Upper lobe of left lung (tissue), 6 donors: ENCODE results near the gene RND2. TPM values are rescaled to one million over a fixed set of nuclear protein-coding genes. Genes with fewer than 3 reads are reported as not detected.
A peak's percentile ranks its signal among the peaks of the same experiment; 100 is the strongest.

Experiments used
- ATAC-seq, 2 donors: fragments of 200-7000 bp; cut with Tn5 transposase; one replicate each; pipeline ENCODE4 v1.9.1; 2022; ENCODE audit warnings: mild to moderate bottlenecking in 2 of 2, moderate library complexity in 2 of 2; ENCODE audit not compliant: low FRiP score in 2 of 2
- DNase-seq, 2 donors: peaks; one replicate each; pipeline ENCODE4 v3.0.0-alpha.2; 2019 to 2020
- H3K27ac ChIP-seq, 4 donors: fragments of 200-600 bp; sonication (generic); one replicate each; pipeline ENCODE4 v1.5.1; 2016 to 2019
- H3K27me3 ChIP-seq, 4 donors: fragments of 200-600 bp; sonication (generic); one replicate each; pipeline ENCODE4 v1.5.1; 2017 to 2019
- H3K36me3 ChIP-seq, 4 donors: fragments of 200-600 bp; sonication (generic); one replicate each; pipeline ENCODE4 v1.5.1; 2016 to 2019
- H3K4me1 ChIP-seq, 4 donors: fragments of 200-600 bp; sonication (generic); one replicate each; pipeline ENCODE4 v1.5.1; 2018 to 2019
- H3K4me3 ChIP-seq, 4 donors: fragments of 200-600 bp; sonication (generic); one replicate each; pipeline ENCODE4 v1.5.1; 2017 to 2019; ENCODE audit warnings: mild to moderate bottlenecking in 2 of 4, moderate library complexity in 1 of 4
- H3K9me3 ChIP-seq, 4 donors: fragments of 200-600 bp; sonication (generic); one replicate each; pipeline ENCODE4 v1.5.1; 2018 to 2019
- CTCF ChIP-seq, 6 experiments: fragments of 450-650 bp in 4 of 6; fragments of 200-600 bp in 2 of 6; sonication (generic) in 2 of 6; IDR thresholded peaks; one replicate each; pipeline ENCODE4 v1.5.1; 2016 to 2019; ENCODE audit warnings: antibody characterized with exemption in 6 of 6
- EP300 ChIP-seq, 4 donors: sonication (generic); formaldehyde crosslinking; IDR thresholded peaks; one replicate each; pipeline ENCODE4 v1.5.1; 2017; ENCODE audit warnings: antibody characterized with exemption in 4 of 4, control low read depth in 2 of 4
- POLR2A ChIP-seq, 4 donors: fragments of 450-650 bp; IDR thresholded peaks; one replicate each; pipeline ENCODE4 v1.5.1; 2016 to 2017; ENCODE audit warnings: antibody characterized with exemption in 4 of 4, mild to moderate bottlenecking in 2 of 4
- POLR2AphosphoS5 ChIP-seq, 2 donors: sonication (generic); formaldehyde crosslinking; IDR thresholded peaks; one replicate each; pipeline ENCODE4 v1.5.1; 2017; ENCODE audit warnings: antibody characterized with exemption in 2 of 2
- WGBS, 2 donors: methylation state at CpG; one replicate each; pipeline ENCODE4 v1.1.5; 2017 to 2018; 5-methylcytosine and 5-hydroxymethylcytosine counted together
- total RNA-seq, 6 donors: library from RNA; depleted of rRNA in 4 of 6; stranded (reverse); fragments of >200 nt in 4 of 6; gene quantifications; one replicate each; pipeline versions ENCODE4 v1.1.0 to v1.2.1, GENCODE V29; 2016 to 2021
- donor health status: DM: no; HTN: no; CAD: no; lungs with moderate emphysema.
- donor health status: DM: no; HTN: yes; CAD: no; lungs with severe emphysema.

RND2 gene
- total RNA-seq, 6 donors from 2014 or later, result 0.15 to 2.0 (median 0.47) TPM; not detected in 2

DNA sequence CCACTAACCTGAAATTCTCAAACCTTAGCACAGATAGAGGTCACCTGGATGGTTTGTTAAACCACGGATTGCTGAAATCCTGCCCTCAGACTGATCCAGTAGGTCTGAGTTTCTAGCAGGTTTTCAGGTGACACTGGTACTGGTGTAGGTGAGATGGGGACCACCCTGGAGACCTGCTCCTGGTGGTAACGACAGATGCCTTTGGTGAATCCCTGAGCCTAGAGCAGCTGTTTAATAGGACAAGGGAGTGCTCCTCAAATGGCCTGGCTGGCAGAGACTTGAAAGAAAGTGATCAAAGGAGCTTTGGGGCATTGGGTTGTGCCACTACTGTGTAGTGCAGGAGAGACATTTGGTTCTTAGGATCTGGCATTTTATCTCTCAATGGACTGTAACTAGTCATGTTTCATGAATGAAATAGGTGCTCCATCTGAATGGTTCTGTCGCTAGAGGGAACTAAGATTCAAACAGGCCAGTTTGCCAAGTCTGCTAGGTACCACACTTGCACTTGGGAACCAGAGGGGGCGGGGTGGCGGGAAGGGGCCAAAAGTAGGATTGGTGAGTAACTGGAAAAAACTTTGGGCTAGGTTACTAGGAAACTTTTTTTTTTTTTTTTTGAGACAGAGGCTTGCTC is 21.4 kb upstream of the RND2 start:
- no peaks in the 10 kb centered on the region for H3K27me3 ChIP-seq
- TF ChIP-seq POLR2A (IDR thresholded peaks at IDR 0.05) (no peak), CTCF (IDR thresholded peaks at IDR 0.05) (no peak), POLR2AphosphoS5 (IDR thresholded peaks at IDR 0.05) (no peak)
- ATAC-seq (no peak), DNase-seq (no peak)
- no peak overlapping the region for H3K27ac ChIP-seq
- H3K4me3 ChIP-seq, result no peak overlapping the region
- peaks cover 18 to 53% (median 45%) of the 10 kb centered on the region in 4 donors for H3K36me3 ChIP-seq
- peaks cover 31 to 46% (median 37%) of the 10 kb centered on the region in 4 donors for H3K4me1 ChIP-seq
- H3K9me3 ChIP-seq, result no peaks in the 10 kb centered on the region
- 84 to 88% methylated on average over 5 of the region's 5 CpGs for whole genome bisulfite sequencing, 2 donors

GRCh38 chr17:43006639-43007551 is 18.1 kb upstream of the RND2 start, which contains the start of gene IFI35:
IFI35 (plus strand) TSS chr17:43006784; CDS start chr17:43006948, 164 bp downstream.
- peak within 1 kb of the TSS; percentile 88 to 97 (median 93) for H3K27ac ChIP-seq
- WGBS, 2 donors, result 23 to 32% methylated on average over 17 to 18 of the region's 18 CpGs
- no peaks in the 10 kb centered on the region for H3K9me3 ChIP-seq
- peak within 1 kb of the TSS; percentile 5 to 80 (median 68) for H3K4me3 ChIP-seq
- TF ChIP-seq EP300 (IDR thresholded peaks at IDR 0.05), result no peak
- TF ChIP-seq CTCF (IDR thresholded peaks at IDR 0.05), result peak in 5 of 6 experiments; percentile 27 to 63 (median 29)
- peak; percentile 37 to 80 for TF ChIP-seq POLR2AphosphoS5 (IDR thresholded peaks at IDR 0.05)
- TF ChIP-seq POLR2A (IDR thresholded peaks at IDR 0.05), result peak in 3 of 4 donors; percentile 21 to 65 (median 57)
- peak; percentile 94 to 95 for ATAC-seq
- peak; percentile 90 to 92 for DNase-seq
- peaks cover 21 to 39% (median 31%) of the 10 kb centered on the region in 4 donors for H3K4me1 ChIP-seq
- no peaks in the 10 kb centered on the region for H3K27me3 ChIP-seq
- peaks cover 10 to 28% (median 24%) of the 10 kb centered on the region in 4 donors for H3K36me3 ChIP-seq

DNA sequence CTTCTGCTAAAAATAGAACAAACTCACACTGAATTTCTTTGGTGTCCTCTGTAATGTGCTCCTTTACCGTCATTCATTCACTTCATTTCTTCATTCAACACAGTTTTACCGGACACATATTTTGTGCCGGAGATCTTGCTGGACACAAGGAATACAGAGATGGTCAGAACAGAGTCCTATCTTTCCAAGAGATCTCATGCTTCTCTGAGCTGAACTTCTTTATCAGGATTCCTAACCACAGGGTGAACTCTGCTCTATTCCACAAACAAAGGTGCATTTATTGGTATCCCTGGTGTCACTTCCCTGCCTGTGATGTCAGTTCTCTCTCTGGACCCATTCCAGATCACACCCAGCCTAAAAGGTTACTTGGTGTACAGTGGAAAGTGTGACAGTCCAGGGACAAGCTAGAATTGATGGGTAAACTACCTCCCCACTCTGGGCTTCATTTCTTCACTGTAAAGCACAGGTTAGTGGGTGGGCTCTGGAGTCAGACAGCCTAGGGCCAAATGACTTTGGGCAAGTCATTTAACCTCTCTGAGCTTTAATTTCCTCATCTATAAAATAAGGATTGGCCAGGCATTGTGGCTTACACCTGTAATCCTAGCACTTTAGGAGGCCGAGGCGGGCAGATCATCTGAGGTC is 14.2 kb upstream of the RND2 start:
- no peak for TF ChIP-seq POLR2AphosphoS5 (IDR thresholded peaks at IDR 0.05)
- no peak for TF ChIP-seq POLR2A (IDR thresholded peaks at IDR 0.05)
- TF ChIP-seq CTCF (IDR thresholded peaks at IDR 0.05), result no peak
- TF ChIP-seq EP300 (IDR thresholded peaks at IDR 0.05), result no peak
- Histone ChIP-seq H3K9me3 (no peaks in the 10 kb centered on the region), H3K4me3 (no peak overlapping the region), H3K36me3 (peaks cover 0 to 39% (median 25%) of the 10 kb centered on the region in 4 donors), H3K4me1 (peaks cover 40 to 74% (median 60%) of the 10 kb centered on the region in 4 donors), H3K27me3 (no peaks in the 10 kb centered on the region), H3K27ac (peak overlapping the region in 3 of 4 donors; percentile 8 to 85 (median 58))
- DNase-seq, result no peak
- WGBS, 2 donors, result 89 to 93% methylated on average over 5 of the region's 5 CpGs
- no peak for ATAC-seq

- WGBS, 2 donors, result 73 to 77% methylated on average over 14 to 15 of the region's 15 CpGs
- Histone ChIP-seq H3K27ac (peak overlapping the region in 3 of 4 donors; percentile 8 to 85 (median 58)), H3K4me3 (no peak overlapping the region), H3K9me3 (no peaks in the 10 kb centered on the region), H3K36me3 (peaks cover 0 to 50% (median 34%) of the 10 kb centered on the region in 4 donors), H3K4me1 (peaks cover 45 to 79% (median 69%) of the 10 kb centered on the region in 4 donors), H3K27me3 (no peaks in the 10 kb centered on the region)
- ATAC-seq, result no peak
- DNase-seq, result no peak
- no peak for TF ChIP-seq CTCF (IDR thresholded peaks at IDR 0.05)
- no peak for TF ChIP-seq POLR2AphosphoS5 (IDR thresholded peaks at IDR 0.05)
- no peak for TF ChIP-seq POLR2A (IDR thresholded peaks at IDR 0.05)
- no peak for TF ChIP-seq EP300 (IDR thresholded peaks at IDR 0.05)
Measured at GRCh38 chr17:43011728-43012472, 13.1 kb upstream of the RND2 start.
